Gastroesophageal sphincter (tissue), 3 donors: Measurements from ENCODE around the gene GAS1.

Experiments
- EP300 ChIP-seq: sonication (generic); formaldehyde crosslinking; IDR thresholded peaks from one replicate; pipeline ENCODE4 v1.6.1; 2017; ENCODE audit warnings: antibody characterized with exemption, mild to moderate bottlenecking
- TF ChIP-seq, protein P1 (sequence below), 4 experiments: fragments of 200-600 bp in 2 of 4; fragments of 450-650 bp in 2 of 4; sonication (generic) in 1 of 4; IDR thresholded peaks; one replicate each; pipeline ENCODE4 v1.5.1; 2017 to 2019; ENCODE audit warnings: antibody characterized with exemption in 4 of 4, mild to moderate bottlenecking in 2 of 4, moderate library complexity in 2 of 4

DNA sequence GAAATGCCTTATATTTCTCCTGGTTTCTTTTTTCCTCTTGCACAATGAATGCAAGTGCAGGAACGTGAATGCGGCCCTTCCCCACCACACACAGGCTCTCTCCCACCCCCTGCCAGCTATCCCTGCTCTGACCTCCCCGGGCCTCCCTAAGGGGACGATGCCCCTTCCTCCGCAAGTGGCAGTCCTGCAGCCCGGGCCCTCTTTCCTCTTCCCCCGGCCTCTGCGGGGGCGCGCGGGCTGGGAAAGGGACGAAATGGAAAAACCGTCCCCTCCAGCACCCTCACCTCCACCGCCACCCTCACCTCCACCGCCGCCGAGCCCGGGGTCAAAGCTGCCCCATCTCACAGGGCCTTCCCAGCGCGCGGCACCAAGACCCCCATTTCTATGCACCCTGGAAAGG lies 44.7 kb downstream of the GAS1 start:
- no peak for TF ChIP-seq EP300
- TF ChIP-seq, protein P1, sequence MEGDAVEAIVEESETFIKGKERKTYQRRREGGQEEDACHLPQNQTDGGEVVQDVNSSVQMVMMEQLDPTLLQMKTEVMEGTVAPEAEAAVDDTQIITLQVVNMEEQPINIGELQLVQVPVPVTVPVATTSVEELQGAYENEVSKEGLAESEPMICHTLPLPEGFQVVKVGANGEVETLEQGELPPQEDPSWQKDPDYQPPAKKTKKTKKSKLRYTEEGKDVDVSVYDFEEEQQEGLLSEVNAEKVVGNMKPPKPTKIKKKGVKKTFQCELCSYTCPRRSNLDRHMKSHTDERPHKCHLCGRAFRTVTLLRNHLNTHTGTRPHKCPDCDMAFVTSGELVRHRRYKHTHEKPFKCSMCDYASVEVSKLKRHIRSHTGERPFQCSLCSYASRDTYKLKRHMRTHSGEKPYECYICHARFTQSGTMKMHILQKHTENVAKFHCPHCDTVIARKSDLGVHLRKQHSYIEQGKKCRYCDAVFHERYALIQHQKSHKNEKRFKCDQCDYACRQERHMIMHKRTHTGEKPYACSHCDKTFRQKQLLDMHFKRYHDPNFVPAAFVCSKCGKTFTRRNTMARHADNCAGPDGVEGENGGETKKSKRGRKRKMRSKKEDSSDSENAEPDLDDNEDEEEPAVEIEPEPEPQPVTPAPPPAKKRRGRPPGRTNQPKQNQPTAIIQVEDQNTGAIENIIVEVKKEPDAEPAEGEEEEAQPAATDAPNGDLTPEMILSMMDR (IDR thresholded peaks at IDR 0.05), result no peak
